OCI-LY1 (cell line): ENCODE measurements around the gene OR5H1.

Experiments used
- H2AFZ ChIP-seq: fragments of 200-600 bp; sonication (generic), shearing (Covaris generic); 2 replicates; pipeline ENCODE4 v1.6.0; 2014; ENCODE audit warnings: antibody characterized with exemption, mild to moderate bottlenecking, low read length
- H3F3A ChIP-seq: fragments of 200-600 bp; sonication (generic), shearing (Covaris generic); 2 replicates; pipeline ENCODE4 v1.6.0; 2014; ENCODE audit warnings: mild to moderate bottlenecking, antibody characterized with exemption, low read length, moderate library complexity; ENCODE audit not compliant: insufficient read depth
- H3K27ac ChIP-seq: fragments of 200-600 bp; sonication (generic); 2 replicates; pipeline ENCODE4 v1.5.1; 2014; ENCODE audit warnings: low read length, mixed run types, mild to moderate bottlenecking, low read depth; ENCODE audit not compliant: poor library complexity, severe bottlenecking
- H3K27me3 ChIP-seq: fragments of 200-600 bp; sonication (generic); 2 replicates; pipeline ENCODE4 v1.6.0; 2014; ENCODE audit warnings: antibody characterized with exemption, mild to moderate bottlenecking, low read length, moderate library complexity; ENCODE audit not compliant: insufficient read depth
- H3K36me3 ChIP-seq: fragments of 200-600 bp; sonication (generic); 2 replicates; pipeline ENCODE4 v1.6.1; 2014; ENCODE audit warnings: mild to moderate bottlenecking, antibody characterized with exemption, low read length, moderate library complexity, mixed read lengths; ENCODE audit not compliant: insufficient read depth
- H3K4me1 ChIP-seq: fragments of 200-600 bp; sonication (generic); 2 replicates; pipeline ENCODE4 v1.5.1; 2014; ENCODE audit warnings: mild to moderate bottlenecking, low read length, moderate library complexity; ENCODE audit not compliant: insufficient read depth, severe bottlenecking
- H3K4me2 ChIP-seq: fragments of 200-600 bp; sonication (generic), shearing (Covaris generic); 2 replicates; pipeline ENCODE4 v1.6.1; 2014; ENCODE audit warnings: low read length
- H3K4me3 ChIP-seq: fragments of 200-600 bp; sonication (generic); 2 replicates; pipeline ENCODE4 v1.5.1; 2014; ENCODE audit warnings: low read length, low read depth, mild to moderate bottlenecking, mixed read lengths; ENCODE audit not compliant: poor library complexity, severe bottlenecking
- H3K79me2 ChIP-seq: fragments of 200-600 bp; shearing (Covaris generic); 2 replicates; pipeline ENCODE4 v1.6.1; 2016; ENCODE audit warnings: mixed run types, low read length, mixed read lengths; ENCODE audit not compliant: insufficient read depth
- H3K9ac ChIP-seq: fragments of 200-600 bp; sonication (generic), shearing (Covaris generic); 2 replicates; pipeline ENCODE4 v1.6.1; 2014; ENCODE audit warnings: mild to moderate bottlenecking, low read length, mixed read lengths
- H3K9me2 ChIP-seq: fragments of 200-600 bp; sonication (generic), shearing (Covaris generic); 2 replicates; pipeline ENCODE4 v1.6.1; 2014; ENCODE audit warnings: low read depth, mild to moderate bottlenecking, low read length, mixed read lengths
- H3K9me3 ChIP-seq: fragments of 200-600 bp; shearing (Covaris generic); 2 replicates; pipeline ENCODE4 v1.6.1; 2014; ENCODE audit warnings: low read length, mixed read lengths
- H4K20me1 ChIP-seq: fragments of 200-600 bp; sonication (generic), shearing (Covaris generic); 2 replicates; pipeline ENCODE4 v1.6.0; 2016; ENCODE audit warnings: mild to moderate bottlenecking, low read length; ENCODE audit not compliant: insufficient read depth
- CTCF ChIP-seq: fragments of 200-600 bp; sonication (generic), shearing (Covaris generic); IDR thresholded peaks from 2 replicates; pipeline ENCODE4 v1.5.1; 2017; ENCODE audit warnings: mild to moderate bottlenecking, antibody characterized with exemption, low read length, moderate library complexity, mixed read lengths
- EZH2 ChIP-seq: fragments of 200-600 bp; sonication (generic), shearing (Covaris generic); IDR thresholded peaks from 2 replicates; pipeline ENCODE4 v1.8.0; 2017; ENCODE audit warnings: borderline replicate concordance, mixed run types, mild to moderate bottlenecking, antibody characterized with exemption, low read length, moderate library complexity, mixed read lengths

The OR5H1 gene

GRCh38 chr3:98099848-98100247 is 30.7 kb upstream of the OR5H1 start:
- H3K4me1 ChIP-seq: no peaks in the 10 kb centered on the region
- no peaks in the 10 kb centered on the region for H3F3A ChIP-seq
- TF ChIP-seq EZH2 (no peak), CTCF (no peak)
- no peak overlapping the region for H2AFZ ChIP-seq
- H3K9me3 ChIP-seq: no peaks in the 10 kb centered on the region
- no peaks in the 10 kb centered on the region for H3K9me2 ChIP-seq
- H3K4me3 ChIP-seq: no peak overlapping the region
- H3K9ac ChIP-seq: no peak overlapping the region
- no peak overlapping the region for H3K27ac ChIP-seq
- H3K36me3 ChIP-seq: no peaks in the 10 kb centered on the region
- no peak overlapping the region for H3K4me2 ChIP-seq
- H3K79me2 ChIP-seq: no peaks in the 10 kb centered on the region
- H4K20me1 ChIP-seq: no peaks in the 10 kb centered on the region
- no peaks in the 10 kb centered on the region for H3K27me3 ChIP-seq

GRCh38 chr3:98108162-98108561 is 22.4 kb upstream of the OR5H1 start:
- Histone ChIP-seq H3F3A (no peaks in the 10 kb centered on the region), H3K9me3 (no peaks in the 10 kb centered on the region), H2AFZ (no peak overlapping the region), H3K9me2 (no peaks in the 10 kb centered on the region), H3K9ac (no peak overlapping the region), H3K27me3 (no peaks in the 10 kb centered on the region), H3K4me3 (no peak overlapping the region), H3K4me1 (no peaks in the 10 kb centered on the region), H3K27ac (no peak overlapping the region), H3K79me2 (no peaks in the 10 kb centered on the region), H4K20me1 (no peaks in the 10 kb centered on the region), H3K36me3 (no peaks in the 10 kb centered on the region), H3K4me2 (no peak overlapping the region)
- TF ChIP-seq CTCF (no peak), EZH2 (no peak)

GRCh38 chr3:98109807-98110549 is 20.5 kb upstream of the OR5H1 start:
- H3K9ac ChIP-seq: no peak overlapping the region
- no peak overlapping the region for H3K4me3 ChIP-seq
- no peaks in the 10 kb centered on the region for H3K9me3 ChIP-seq
- no peak overlapping the region for H3K4me2 ChIP-seq
- no peaks in the 10 kb centered on the region for H3K79me2 ChIP-seq
- H3K4me1 ChIP-seq: no peaks in the 10 kb centered on the region
- no peaks in the 10 kb centered on the region for H3K9me2 ChIP-seq
- no peaks in the 10 kb centered on the region for H3K27me3 ChIP-seq
- no peak overlapping the region for H2AFZ ChIP-seq
- no peaks in the 10 kb centered on the region for H4K20me1 ChIP-seq
- no peaks in the 10 kb centered on the region for H3F3A ChIP-seq
- H3K36me3 ChIP-seq: no peaks in the 10 kb centered on the region
- TF ChIP-seq EZH2 (no peak), CTCF (no peak)
- H3K27ac ChIP-seq: no peak overlapping the region
